Activated T-helper 9 cell treated with anti-CD3 and anti-CD28 coated beads, Interleukin-2, amount 50 U/mL, for 16 hours (primary cell): ENCODE measurements around the gene ANXA4.
"Not testable (repeated sequence)": the region's sequence is repeated elsewhere in the genome, so short reads cannot be mapped to it uniquely, and the experiment has no call there.

Experiments used
- DNase-seq: peaks from one replicate; pipeline ENCODE4 v3.0.0-alpha.2; 2020; ENCODE audit warnings: low read depth

ANXA4 gene

GRCh38 chr2:69755862-69756467, 14.0 kb downstream of the ANXA4 start:
- no peak for DNase-seq

- DNase-seq, result no peak
Measured at GRCh38 chr2:69762025-69762424, 20.1 kb downstream of the ANXA4 start.

- DNase-seq, result no peak
Measured at GRCh38 chr2:69762513-69763494, 20.9 kb downstream of the ANXA4 start.

GRCh38 chr2:69763831-69764230, 21.9 kb downstream of the ANXA4 start:
- DNase-seq, result not testable (repeated sequence)

- DNase-seq, result no peak
Measured at GRCh38 chr2:69764286-69765095, 22.6 kb downstream of the ANXA4 start.

GRCh38 chr2:69765096-69765380, 23.1 kb downstream of the ANXA4 start:
- DNase-seq, result no peak

GRCh38 chr2:69766014-69766413, 24.1 kb downstream of the ANXA4 start:
- DNase-seq, result no peak

GRCh38 chr2:69767034-69767433, 25.1 kb downstream of the ANXA4 start:
- DNase-seq, result no peak

GRCh38 chr2:69768235-69768634, 26.3 kb downstream of the ANXA4 start:
- no peak for DNase-seq

- no peak for DNase-seq
Measured at GRCh38 chr2:69768789-69769188, 26.9 kb downstream of the ANXA4 start.

GRCh38 chr2:69769272-69769671, 27.3 kb downstream of the ANXA4 start:
- DNase-seq, result no peak

GRCh38 chr2:69770193-69770702, 28.3 kb downstream of the ANXA4 start:
- no peak for DNase-seq

GRCh38 chr2:69770747-69771146, 28.8 kb downstream of the ANXA4 start:
- no peak for DNase-seq

- DNase-seq, result no peak
Measured at GRCh38 chr2:69771461-69771860, 29.5 kb downstream of the ANXA4 start.

GRCh38 chr2:69773206-69773605, 31.3 kb downstream of the ANXA4 start:
- DNase-seq, result no peak

GRCh38 chr2:69774258-69774983, 32.5 kb downstream of the ANXA4 start:
- not testable (repeated sequence) for DNase-seq

GRCh38 chr2:69774984-69775982, 33.3 kb downstream of the ANXA4 start:
- no peak for DNase-seq

GRCh38 chr2:69776886-69777785, 35.2 kb downstream of the ANXA4 start:
- DNase-seq, result no peak

- DNase-seq, result no peak
Measured at GRCh38 chr2:69777786-69778105, 35.8 kb downstream of the ANXA4 start.
